ENCODE data around the gene SSH2. TPM values are rescaled to one million over a fixed set of nuclear protein-coding genes. Genes with fewer than 3 reads are reported as not detected.

SSH2 gene
- total and polyA plus RNA-seq, 2 of the 13 experiments (the other 11 are each of a cell fraction or from before 2014, with no cell fraction given): 6.0 to 6.4 TPM

DNA sequence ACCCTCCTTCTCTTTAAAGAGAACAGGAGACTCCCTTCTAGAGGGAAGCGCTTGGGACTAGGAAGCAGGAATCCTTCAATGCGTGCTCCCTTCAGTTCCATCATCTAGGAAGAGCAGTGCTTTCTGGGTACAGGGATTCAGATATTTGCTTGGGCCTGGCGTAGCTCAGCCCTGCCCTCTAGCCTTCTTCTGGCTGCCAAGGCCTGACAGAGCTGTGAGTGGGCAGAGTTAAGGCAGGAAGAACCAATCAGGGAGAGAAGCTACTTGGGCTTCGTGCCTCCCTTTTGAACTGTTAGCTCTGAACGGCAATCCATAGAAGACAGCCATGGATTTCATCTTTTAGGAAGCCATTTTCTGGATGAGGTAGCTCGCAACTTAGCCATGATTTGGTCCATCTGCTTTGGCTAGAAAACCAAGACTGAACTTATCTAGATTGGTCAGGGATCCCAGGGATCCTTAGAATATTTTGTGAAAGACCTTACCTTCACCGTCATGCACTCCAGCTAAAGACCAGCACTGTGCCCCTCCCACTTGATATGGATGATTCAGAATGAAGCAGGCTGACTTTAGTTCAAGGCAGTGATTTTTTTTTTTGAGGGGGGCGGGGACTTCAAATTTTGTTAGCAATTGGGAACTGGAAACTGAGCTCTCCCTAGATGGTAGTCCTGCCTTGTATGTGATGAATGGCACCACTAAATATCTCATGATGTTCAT lies 304.8 kb downstream of the SSH2 start:
- intact Hi-C loops (cut with micrococcal nuclease; ENCODE audit: unreplicated experiment): no loop called here
- POLR2A ChIA-PET: no interaction called here
- no peak for FAIRE-seq

More for the DNA sequence above, 304.8 kb downstream of the SSH2 start:
- H3K4me3 ChIP-seq (replicated peaks in 1 of 3; ENCODE audit: insufficient read depth in 1 of 3, low read depth in 2 of 3, low read length in 3 of 3): no peak overlapping the region
- no peak overlapping the region for H3K4me2 ChIP-seq (ENCODE audit: low read depth, low read length)
- H3K9ac ChIP-seq (ENCODE audit: insufficient read depth, low read depth, low read length): no peak overlapping the region
- BruUV-seq (replicated peaks): no TSS peak
- in situ Hi-C loops (cut with HindIII; ENCODE audit: extremely low pct_ligation_motif_present, low pct_unique_long_range_greater_than_20kb): loop anchor here (10.0 kb wide), 1 partner anchor 150 kb away; no protein-coding TSS in a partner anchor
- H2AFZ ChIP-seq (ENCODE audit: low read length): no peak overlapping the region
- H3K36me3 ChIP-seq (replicated peaks in 1 of 2; ENCODE audit: control insufficient read depth in 1 of 2, insufficient read depth in 2 of 2, low read length in 2 of 2): no peaks in the 10 kb centered on the region; a peak in 1 of 5 replicates
- TF ChIP-seq PHF8 (CRISPR knock-in tag; IDR thresholded peaks at IDR 0.05) (no peak), JDP2 (CRISPR knock-in tag; IDR thresholded peaks at IDR 0.05; ENCODE audit: borderline replicate concordance) (no peak), MTF2 (CRISPR knock-in tag; IDR thresholded peaks at IDR 0.05; ENCODE audit: borderline replicate concordance) (no peak), ZNF709 (CRISPR knock-in tag; IDR thresholded peaks at IDR 0.05) (no peak), CBX2 (IDR thresholded peaks at IDR 0.05; ENCODE audit: low read depth, low read length) (no peak), CBX2 (CRISPR knock-in tag; IDR thresholded peaks at IDR 0.05; ENCODE audit: low read depth) (no peak)
- TF ChIP-seq, protein P1, sequence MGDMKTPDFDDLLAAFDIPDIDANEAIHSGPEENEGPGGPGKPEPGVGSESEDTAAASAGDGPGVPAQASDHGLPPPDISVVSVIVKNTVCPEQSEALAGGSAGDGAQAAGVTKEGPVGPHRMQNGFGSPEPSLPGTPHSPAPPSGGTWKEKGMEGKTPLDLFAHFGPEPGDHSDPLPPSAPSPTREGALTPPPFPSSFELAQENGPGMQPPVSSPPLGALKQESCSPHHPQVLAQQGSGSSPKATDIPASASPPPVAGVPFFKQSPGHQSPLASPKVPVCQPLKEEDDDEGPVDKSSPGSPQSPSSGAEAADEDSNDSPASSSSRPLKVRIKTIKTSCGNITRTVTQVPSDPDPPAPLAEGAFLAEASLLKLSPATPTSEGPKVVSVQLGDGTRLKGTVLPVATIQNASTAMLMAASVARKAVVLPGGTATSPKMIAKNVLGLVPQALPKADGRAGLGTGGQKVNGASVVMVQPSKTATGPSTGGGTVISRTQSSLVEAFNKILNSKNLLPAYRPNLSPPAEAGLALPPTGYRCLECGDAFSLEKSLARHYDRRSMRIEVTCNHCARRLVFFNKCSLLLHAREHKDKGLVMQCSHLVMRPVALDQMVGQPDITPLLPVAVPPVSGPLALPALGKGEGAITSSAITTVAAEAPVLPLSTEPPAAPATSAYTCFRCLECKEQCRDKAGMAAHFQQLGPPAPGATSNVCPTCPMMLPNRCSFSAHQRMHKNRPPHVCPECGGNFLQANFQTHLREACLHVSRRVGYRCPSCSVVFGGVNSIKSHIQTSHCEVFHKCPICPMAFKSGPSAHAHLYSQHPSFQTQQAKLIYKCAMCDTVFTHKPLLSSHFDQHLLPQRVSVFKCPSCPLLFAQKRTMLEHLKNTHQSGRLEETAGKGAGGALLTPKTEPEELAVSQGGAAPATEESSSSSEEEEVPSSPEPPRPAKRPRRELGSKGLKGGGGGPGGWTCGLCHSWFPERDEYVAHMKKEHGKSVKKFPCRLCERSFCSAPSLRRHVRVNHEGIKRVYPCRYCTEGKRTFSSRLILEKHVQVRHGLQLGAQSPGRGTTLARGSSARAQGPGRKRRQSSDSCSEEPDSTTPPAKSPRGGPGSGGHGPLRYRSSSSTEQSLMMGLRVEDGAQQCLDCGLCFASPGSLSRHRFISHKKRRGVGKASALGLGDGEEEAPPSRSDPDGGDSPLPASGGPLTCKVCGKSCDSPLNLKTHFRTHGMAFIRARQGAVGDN (CRISPR knock-in tag; IDR thresholded peaks at IDR 0.05): no peak
- TF ChIP-seq, protein P2, sequence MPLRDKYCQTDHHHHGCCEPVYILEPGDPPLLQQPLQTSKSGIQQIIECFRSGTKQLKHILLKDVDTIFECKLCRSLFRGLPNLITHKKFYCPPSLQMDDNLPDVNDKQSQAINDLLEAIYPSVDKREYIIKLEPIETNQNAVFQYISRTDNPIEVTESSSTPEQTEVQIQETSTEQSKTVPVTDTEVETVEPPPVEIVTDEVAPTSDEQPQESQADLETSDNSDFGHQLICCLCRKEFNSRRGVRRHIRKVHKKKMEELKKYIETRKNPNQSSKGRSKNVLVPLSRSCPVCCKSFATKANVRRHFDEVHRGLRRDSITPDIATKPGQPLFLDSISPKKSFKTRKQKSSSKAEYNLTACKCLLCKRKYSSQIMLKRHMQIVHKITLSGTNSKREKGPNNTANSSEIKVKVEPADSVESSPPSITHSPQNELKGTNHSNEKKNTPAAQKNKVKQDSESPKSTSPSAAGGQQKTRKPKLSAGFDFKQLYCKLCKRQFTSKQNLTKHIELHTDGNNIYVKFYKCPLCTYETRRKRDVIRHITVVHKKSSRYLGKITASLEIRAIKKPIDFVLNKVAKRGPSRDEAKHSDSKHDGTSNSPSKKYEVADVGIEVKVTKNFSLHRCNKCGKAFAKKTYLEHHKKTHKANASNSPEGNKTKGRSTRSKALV (CRISPR knock-in tag; IDR thresholded peaks at IDR 0.05): no peak
- TF ChIP-seq, protein P3, sequence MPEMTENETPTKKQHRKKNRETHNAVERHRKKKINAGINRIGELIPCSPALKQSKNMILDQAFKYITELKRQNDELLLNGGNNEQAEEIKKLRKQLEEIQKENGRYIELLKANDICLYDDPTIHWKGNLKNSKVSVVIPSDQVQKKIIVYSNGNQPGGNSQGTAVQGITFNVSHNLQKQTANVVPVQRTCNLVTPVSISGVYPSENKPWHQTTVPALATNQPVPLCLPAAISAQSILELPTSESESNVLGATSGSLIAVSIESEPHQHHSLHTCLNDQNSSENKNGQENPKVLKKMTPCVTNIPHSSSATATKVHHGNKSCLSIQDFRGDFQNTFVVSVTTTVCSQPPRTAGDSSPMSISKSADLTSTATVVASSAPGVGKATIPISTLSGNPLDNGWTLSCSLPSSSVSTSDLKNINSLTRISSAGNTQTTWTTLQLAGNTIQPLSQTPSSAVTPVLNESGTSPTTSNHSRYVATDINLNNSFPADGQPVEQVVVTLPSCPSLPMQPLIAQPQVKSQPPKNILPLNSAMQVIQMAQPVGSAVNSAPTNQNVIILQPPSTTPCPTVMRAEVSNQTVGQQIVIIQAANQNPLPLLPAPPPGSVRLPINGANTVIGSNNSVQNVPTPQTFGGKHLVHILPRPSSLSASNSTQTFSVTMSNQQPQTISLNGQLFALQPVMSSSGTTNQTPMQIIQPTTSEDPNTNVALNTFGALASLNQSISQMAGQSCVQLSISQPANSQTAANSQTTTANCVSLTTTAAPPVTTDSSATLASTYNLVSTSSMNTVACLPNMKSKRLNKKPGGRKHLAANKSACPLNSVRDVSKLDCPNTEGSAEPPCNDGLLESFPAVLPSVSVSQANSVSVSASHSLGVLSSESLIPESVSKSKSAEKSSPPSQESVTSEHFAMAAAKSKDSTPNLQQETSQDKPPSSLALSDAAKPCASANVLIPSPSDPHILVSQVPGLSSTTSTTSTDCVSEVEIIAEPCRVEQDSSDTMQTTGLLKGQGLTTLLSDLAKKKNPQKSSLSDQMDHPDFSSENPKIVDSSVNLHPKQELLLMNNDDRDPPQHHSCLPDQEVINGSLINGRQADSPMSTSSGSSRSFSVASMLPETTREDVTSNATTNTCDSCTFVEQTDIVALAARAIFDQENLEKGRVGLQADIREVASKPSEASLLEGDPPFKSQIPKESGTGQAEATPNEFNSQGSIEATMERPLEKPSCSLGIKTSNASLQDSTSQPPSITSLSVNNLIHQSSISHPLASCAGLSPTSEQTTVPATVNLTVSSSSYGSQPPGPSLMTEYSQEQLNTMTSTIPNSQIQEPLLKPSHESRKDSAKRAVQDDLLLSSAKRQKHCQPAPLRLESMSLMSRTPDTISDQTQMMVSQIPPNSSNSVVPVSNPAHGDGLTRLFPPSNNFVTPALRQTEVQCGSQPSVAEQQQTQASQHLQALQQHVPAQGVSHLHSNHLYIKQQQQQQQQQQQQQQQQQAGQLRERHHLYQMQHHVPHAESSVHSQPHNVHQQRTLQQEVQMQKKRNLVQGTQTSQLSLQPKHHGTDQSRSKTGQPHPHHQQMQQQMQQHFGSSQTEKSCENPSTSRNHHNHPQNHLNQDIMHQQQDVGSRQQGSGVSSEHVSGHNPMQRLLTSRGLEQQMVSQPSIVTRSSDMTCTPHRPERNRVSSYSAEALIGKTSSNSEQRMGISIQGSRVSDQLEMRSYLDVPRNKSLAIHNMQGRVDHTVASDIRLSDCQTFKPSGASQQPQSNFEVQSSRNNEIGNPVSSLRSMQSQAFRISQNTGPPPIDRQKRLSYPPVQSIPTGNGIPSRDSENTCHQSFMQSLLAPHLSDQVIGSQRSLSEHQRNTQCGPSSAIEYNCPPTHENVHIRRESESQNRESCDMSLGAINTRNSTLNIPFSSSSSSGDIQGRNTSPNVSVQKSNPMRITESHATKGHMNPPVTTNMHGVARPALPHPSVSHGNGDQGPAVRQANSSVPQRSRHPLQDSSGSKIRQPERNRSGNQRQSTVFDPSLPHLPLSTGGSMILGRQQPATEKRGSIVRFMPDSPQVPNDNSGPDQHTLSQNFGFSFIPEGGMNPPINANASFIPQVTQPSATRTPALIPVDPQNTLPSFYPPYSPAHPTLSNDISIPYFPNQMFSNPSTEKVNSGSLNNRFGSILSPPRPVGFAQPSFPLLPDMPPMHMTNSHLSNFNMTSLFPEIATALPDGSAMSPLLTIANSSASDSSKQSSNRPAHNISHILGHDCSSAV (CRISPR knock-in tag; IDR thresholded peaks at IDR 0.05; ENCODE audit: borderline replicate concordance): no peak
- no peak overlapping the region for H3K27ac ChIP-seq (ENCODE audit: extremely low read length, insufficient read depth, low read length)
- no peaks in the 10 kb centered on the region for H3K79me2 ChIP-seq (ENCODE audit: insufficient read depth, low read length)
- WGBS (ENCODE audit: low lambda C conversion rate): 88% methylated on average over 8 of the region's 8 CpGs
- ATAC-seq (no peak), DNase-seq (ENCODE audit: low spot score) (no peak)
- CTCF ChIA-PET (ENCODE audit: low intra/inter-chr PET ratio, low total read pairs): no interaction called here
- no peaks in the 10 kb centered on the region for H4K20me1 ChIP-seq (ENCODE audit: insufficient read depth, low read length)
- H3K9me3 ChIP-seq (ENCODE audit: low read length): no peaks in the 10 kb centered on the region
- H3K27me3 ChIP-seq (ENCODE audit: control insufficient read depth in 1 of 2, insufficient read depth in 2 of 2, low read length in 2 of 2): peaks cover 4 to 19% of the 10 kb centered on the region in 2 experiments; a peak in 3 of 5 replicates
- H3K4me1 ChIP-seq (ENCODE audit: insufficient read depth, low read length): peaks cover 32% of the 10 kb centered on the region

Measured in HepG2 (cell line).